Fibroblast of skin of right quadriceps (primary cell): ENCODE measurements around the gene BRSK1.

Source experiments
- DNase-seq: peaks from one replicate; pipeline ENCODE4 v3.0.0-alpha.2; 2013

Gene BRSK1

DNA sequence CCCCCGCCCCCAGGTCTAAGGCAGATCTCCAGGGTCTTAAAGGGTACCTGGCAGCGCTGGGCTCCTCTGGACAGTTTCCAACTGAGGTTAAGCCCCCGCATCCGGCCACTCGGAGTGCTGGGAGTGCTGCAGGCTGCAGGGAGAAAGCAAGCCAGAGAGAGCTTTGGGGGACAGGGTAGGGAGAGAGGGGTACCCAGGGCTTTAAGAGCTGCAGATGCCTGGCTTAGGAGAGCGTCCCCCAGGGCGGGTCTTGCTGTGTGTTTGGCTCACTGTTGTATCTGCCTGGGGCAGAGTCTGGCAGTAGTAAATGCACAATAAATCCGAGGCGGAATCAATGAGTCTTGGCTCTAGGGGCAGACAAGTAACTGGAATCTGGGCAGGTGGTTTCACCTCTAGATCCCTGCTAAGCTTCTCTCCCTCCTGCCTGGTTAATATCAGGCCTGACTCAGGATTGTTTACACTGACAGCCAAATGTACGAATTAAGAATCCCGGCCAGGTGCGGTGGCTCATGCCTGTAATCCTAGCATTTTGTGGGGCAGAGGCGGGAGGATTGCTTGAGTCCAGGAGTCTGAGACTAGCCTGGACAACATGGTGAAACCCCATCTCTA is 71.5 kb downstream of the BRSK1 start:
- DNase-seq = no peak

DNA sequence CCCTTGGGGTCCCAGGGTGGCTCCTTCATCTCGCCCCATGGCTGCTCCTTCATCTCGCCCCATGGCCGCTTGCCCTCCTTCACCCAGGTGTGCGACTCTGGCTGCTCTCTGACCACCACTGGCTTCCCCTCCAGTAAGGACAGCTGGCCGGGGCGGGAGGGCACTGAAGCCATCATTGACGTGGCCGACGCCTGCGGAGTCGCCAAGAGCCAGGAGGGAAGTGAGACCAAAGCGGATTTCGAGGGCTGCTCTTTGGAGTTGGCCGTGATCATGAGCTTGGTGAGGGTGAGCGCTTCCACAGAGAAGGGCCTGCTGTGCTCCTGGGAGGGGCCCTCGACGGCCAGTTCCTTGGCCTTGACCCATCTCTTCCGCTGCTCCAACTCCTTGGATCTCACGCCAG is 74.7 kb downstream of the BRSK1 start:
- DNase-seq = no peak

DNA sequence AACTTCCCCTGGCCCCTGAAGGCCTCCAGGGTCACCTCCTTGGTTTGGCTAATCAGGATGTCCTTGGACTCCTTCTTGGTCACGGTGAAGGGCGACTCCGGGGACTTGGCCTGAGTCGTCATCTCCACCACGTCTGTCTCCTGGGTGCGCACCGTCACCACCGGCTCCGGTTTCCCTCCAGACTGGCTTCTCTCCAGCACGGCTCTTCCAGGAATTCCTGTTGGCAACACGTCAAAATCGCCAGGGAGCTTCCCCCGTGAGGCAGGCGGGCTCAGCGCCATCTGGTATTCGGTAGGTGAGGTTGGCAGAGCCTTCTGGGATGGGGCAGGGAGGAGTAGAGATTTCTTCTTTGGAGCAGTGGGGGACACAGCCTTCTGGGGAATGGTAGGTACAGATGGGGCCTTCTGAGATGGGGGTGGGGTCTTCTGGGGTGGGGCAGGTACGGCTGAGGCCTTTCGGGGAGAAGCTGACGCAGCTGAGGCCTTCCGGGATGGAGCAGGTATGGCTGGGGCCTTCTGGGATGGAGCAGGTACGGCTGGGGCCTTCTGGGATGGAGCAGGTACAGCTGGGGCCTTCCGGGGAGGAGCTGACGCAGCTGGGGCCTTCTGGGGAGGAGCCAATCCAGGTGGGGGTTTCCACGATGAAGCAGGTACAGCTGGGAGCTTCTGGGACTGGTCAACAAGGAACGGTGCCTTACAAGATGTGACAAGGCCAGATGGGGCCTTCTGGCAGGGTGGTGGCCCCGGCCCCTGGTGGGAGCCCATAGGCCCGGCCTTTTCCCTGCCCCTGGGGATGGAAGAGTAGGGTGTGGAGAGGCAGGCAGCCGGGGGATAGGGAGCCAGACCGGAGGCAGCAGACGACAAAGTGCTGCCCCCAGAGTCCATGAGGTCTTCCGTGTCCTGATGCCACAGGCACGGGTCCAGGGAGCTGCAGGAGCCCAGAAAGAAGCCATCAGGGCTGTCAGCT is 75.4 kb downstream of the BRSK1 start:
- no peak for DNase-seq

DNA sequence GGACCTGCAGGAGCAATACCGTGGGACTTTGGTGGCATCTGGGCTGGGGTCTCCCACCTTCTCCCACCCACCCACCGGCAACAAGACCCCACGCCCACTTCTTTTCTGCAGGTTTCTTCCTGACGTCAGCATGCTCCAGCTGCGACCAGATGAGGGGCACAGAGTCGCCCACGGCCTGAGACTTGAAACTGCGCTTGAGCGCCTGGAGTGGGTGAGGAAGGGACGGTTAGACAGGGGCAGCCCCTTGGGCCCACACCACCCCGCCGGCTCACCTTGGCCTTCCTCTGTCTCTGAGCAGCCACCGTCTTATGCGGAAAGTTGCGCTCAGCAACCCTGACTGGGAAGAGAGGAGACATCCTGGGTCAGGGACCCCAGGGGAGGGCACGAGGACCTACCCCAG is 77.1 kb downstream of the BRSK1 start:
- no peak for DNase-seq
